Neural progenitor cell (in vitro differentiated cells): Measurements from ENCODE around the gene TAP2.

ENCODE experiments used
- EZH2 ChIP-seq: fragments of 200-600 bp; sonication (generic); IDR thresholded peaks from 2 replicates; pipeline ENCODE4 v1.6.1; 2017; ENCODE audit warnings: antibody characterized with exemption, mild to moderate bottlenecking, moderate library complexity
- TF ChIP-seq, protein P1 (sequence below): fragments of 200-600 bp; sonication (generic); IDR thresholded peaks from 2 replicates; pipeline ENCODE4 v1.5.1; 2017; ENCODE audit warnings: antibody characterized with exemption, mild to moderate bottlenecking

DNA sequence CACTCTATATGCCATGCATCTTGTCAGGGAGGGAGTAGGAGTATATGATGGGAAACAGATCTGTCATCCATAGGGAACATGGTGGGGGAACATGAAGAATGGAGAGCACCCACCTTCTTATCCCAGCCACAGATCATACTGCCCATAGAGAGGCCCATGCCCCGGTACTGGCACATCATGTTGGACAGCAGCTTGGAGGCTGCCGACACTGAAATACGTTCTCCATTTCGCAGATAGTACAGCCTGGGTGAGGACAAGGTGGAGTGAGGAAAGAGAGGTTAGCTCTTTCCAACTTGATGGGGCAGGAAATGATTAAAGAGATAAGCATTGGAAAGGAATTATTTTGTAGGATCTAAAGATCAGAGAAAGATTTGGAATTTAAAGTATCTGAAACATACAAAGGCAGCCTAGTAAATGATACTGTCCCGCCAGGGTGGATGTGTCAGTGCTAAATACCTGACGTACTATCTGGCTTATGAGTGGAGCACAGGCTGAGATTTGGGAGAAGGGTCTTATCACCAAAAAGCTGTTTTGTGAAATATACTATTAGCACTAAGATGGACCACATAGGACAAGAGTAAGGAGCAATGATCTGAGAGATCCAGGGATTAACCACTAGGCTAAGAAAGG is 3.6 kb upstream of the TAP2 start:
- TF ChIP-seq, protein P1, sequence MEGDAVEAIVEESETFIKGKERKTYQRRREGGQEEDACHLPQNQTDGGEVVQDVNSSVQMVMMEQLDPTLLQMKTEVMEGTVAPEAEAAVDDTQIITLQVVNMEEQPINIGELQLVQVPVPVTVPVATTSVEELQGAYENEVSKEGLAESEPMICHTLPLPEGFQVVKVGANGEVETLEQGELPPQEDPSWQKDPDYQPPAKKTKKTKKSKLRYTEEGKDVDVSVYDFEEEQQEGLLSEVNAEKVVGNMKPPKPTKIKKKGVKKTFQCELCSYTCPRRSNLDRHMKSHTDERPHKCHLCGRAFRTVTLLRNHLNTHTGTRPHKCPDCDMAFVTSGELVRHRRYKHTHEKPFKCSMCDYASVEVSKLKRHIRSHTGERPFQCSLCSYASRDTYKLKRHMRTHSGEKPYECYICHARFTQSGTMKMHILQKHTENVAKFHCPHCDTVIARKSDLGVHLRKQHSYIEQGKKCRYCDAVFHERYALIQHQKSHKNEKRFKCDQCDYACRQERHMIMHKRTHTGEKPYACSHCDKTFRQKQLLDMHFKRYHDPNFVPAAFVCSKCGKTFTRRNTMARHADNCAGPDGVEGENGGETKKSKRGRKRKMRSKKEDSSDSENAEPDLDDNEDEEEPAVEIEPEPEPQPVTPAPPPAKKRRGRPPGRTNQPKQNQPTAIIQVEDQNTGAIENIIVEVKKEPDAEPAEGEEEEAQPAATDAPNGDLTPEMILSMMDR = no peak
- TF ChIP-seq EZH2 = no peak
